K562 (cell line): ENCODE measurements around the gene ACRV1. TPM values are rescaled to one million over a fixed set of nuclear protein-coding genes. Genes with fewer than 3 reads are reported as not detected.

ENCODE experiments used
- DDX20 ChIP-seq: fragments of 450-650 bp; IDR thresholded peaks from 2 replicates; pipeline ENCODE4 v1.6.1; 2016; ENCODE audit warnings: missing genetic modification characterization, low read depth, mild to moderate bottlenecking, missing compliant biosample characterization, moderate library complexity
- FOXM1 ChIP-seq, 2 experiments: fragments of 450-650 bp in 1 of 2; sonication (generic) in 1 of 2; formaldehyde crosslinking in 1 of 2; IDR thresholded peaks; 2 replicates each; pipeline versions ENCODE4 v1.6.1 to v1.9.0; 2017 to 2022; ENCODE audit warnings: low read depth in 2 of 2, mild to moderate bottlenecking in 2 of 2, missing genetic modification reagents in 1 of 2, moderate library complexity in 1 of 2
- HLTF ChIP-seq: fragments of 450-650 bp; IDR thresholded peaks from 2 replicates; pipeline ENCODE4 v1.6.1; 2016
- JUND ChIP-seq, 2 experiments: IDR thresholded peaks; 2 replicates in 1 of 2; 3 replicates in 1 of 2; pipeline ENCODE4 v1.6.1; 2011; ENCODE audit warnings: borderline replicate concordance in 2 of 2, low read depth in 2 of 2, low read length in 2 of 2, improper control_type of control experiment in 1 of 2, missing biosample characterization in 1 of 2, missing genetic modification characterization in 1 of 2, missing genetic modification reagents in 1 of 2
- POLR3G ChIP-seq: IDR thresholded peaks from 2 replicates; pipeline ENCODE4 v1.6.1; 2011; ENCODE audit not compliant: insufficient read length, insufficient replicate concordance; ENCODE audit errors: extremely low read depth
- SMAD2 ChIP-seq: fragments of 150-350 bp; IDR thresholded peaks from 2 replicates; pipeline ENCODE4 v1.6.1; 2014; ENCODE audit warnings: low read depth, mild to moderate bottlenecking, low read length
- SMARCB1 ChIP-seq: IDR thresholded peaks from 2 replicates; pipeline ENCODE4 v1.6.1; 2011; ENCODE audit warnings: improper control_type of control experiment, low read depth; ENCODE audit not compliant: insufficient read length
- ZNF586 ChIP-seq: fragments of 450-650 bp; formaldehyde crosslinking; conservative IDR thresholded peaks from 2 replicates; pipeline ENCODE4 v1.4.0; 2020; ENCODE audit warnings: mild to moderate bottlenecking, moderate library complexity
- polyA plus RNA-seq, 8 experiments: library from polyadenylated mRNA; depleted of rRNA in 4 of 8; stranded (reverse) in 5 of 8; unstranded in 3 of 8; fragments of >200 nt; fragmentation: Nextera tagmentation in 2 of 8; fragmentation: Illumina TruSeq in 1 of 8; extraction: Ambion mirVana in 2 of 8; extraction: Trizol in 1 of 8; gene quantifications; 2 replicates each; pipeline versions ENCODE4 v1.2.1 to v1.2.3, GENCODE V29; 2011 to 2014; ENCODE audit warnings: inconsistent platforms in 1 of 8, missing spikeins in 1 of 8
- total RNA-seq, 7 experiments: library from RNA; depleted of rRNA in 6 of 7; stranded (reverse); fragments of >200 nt in 6 of 7; fragmentation: Illumina TruSeq in 2 of 7; extraction: Trizol in 2 of 7; gene quantifications; 2 replicates each; pipeline versions ENCODE4 v1.2.1 to v1.2.3, GENCODE V29; 2011 to 2021; ENCODE audit warnings: low replicate concordance in 1 of 7
- TF ChIP-seq, protein P1 (sequence below): sonication (generic); formaldehyde crosslinking; IDR thresholded peaks from 2 replicates; pipeline ENCODE4 v1.8.1; 2023; ENCODE audit warnings: missing genetic modification reagents, mild to moderate bottlenecking, borderline replicate concordance
- TF ChIP-seq, protein P2 (sequence below): sonication (generic); formaldehyde crosslinking; IDR thresholded peaks from 2 replicates; pipeline ENCODE4 v1.9.0; 2022; ENCODE audit warnings: mild to moderate bottlenecking, missing genetic modification reagents
- TF ChIP-seq, protein P3 (sequence below): fragments of 250-450 bp; sonication (Bioruptor Pico); IDR thresholded peaks from 2 replicates; pipeline ENCODE4 v1.4.0; 2020; ENCODE audit warnings: borderline replicate concordance
- TF ChIP-seq, protein P4 (sequence below): fragments of 250-450 bp; sonication (Bioruptor Pico); IDR thresholded peaks from 2 replicates; pipeline ENCODE4 v1.5.0; 2020; ENCODE audit warnings: mild to moderate bottlenecking
- TF ChIP-seq, protein P5 (sequence below): sonication (generic); formaldehyde crosslinking; IDR thresholded peaks from 2 replicates; pipeline ENCODE4 v1.8.1; 2022; ENCODE audit warnings: missing genetic modification reagents
- TF ChIP-seq, protein P6 (sequence below): fragments of 250-450 bp; sonication (Bioruptor Pico); IDR thresholded peaks from 2 replicates; pipeline ENCODE4 v1.8.0; 2022; ENCODE audit warnings: inconsistent platforms

The ACRV1 gene
- total and polyA plus RNA-seq, 9 of the 15 experiments (the other 6 are each of a cell fraction or from before 2014, with no cell fraction given) = 0.22 to 0.25 TPM; not detected in 7

DNA sequence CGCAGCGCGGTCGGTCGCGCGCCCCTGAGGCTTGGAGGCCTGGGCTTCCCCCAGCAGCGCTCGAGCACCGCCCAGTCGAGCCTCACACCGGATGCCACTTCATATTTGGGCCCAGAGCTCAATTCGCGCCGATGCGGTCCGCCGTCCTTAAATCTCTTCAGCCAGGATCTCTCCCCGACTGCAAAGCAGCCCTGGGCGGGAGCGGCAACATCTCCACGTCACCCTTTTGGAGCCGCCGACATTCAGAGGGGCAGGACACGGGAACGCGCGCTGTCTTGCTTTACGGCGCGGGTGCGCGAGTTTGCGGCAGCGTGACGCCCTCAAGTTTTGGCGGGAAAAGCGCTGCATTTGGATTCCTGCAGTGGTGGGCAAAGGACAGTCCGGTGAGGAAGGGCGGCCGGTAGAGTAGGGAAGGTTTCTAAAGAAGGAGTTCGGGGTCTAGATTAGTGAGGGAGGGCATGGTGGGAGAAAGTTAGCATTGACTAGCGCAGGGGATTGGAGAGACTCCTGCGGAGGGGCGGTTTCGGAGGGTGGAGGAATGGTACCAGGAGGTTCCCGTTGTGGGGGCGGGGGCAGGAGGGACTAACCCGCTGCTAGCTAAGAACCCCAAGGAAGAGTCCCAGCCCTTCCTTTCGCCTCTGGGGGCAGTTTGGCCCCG lies 54.9 kb downstream of the ACRV1 start (continued):
- TF ChIP-seq, protein P1, sequence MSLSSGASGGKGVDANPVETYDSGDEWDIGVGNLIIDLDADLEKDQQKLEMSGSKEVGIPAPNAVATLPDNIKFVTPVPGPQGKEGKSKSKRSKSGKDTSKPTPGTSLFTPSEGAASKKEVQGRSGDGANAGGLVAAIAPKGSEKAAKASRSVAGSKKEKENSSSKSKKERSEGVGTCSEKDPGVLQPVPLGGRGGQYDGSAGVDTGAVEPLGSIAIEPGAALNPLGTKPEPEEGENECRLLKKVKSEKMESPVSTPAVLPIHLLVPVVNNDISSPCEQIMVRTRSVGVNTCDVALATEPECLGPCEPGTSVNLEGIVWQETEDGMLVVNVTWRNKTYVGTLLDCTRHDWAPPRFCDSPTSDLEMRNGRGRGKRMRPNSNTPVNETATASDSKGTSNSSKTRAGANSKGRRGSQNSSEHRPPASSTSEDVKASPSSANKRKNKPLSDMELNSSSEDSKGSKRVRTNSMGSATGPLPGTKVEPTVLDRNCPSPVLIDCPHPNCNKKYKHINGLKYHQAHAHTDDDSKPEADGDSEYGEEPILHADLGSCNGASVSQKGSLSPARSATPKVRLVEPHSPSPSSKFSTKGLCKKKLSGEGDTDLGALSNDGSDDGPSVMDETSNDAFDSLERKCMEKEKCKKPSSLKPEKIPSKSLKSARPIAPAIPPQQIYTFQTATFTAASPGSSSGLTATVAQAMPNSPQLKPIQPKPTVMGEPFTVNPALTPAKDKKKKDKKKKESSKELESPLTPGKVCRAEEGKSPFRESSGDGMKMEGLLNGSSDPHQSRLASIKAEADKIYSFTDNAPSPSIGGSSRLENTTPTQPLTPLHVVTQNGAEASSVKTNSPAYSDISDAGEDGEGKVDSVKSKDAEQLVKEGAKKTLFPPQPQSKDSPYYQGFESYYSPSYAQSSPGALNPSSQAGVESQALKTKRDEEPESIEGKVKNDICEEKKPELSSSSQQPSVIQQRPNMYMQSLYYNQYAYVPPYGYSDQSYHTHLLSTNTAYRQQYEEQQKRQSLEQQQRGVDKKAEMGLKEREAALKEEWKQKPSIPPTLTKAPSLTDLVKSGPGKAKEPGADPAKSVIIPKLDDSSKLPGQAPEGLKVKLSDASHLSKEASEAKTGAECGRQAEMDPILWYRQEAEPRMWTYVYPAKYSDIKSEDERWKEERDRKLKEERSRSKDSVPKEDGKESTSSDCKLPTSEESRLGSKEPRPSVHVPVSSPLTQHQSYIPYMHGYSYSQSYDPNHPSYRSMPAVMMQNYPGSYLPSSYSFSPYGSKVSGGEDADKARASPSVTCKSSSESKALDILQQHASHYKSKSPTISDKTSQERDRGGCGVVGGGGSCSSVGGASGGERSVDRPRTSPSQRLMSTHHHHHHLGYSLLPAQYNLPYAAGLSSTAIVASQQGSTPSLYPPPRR (CRISPR knock-in tag) = peak; percentile 78; the same call in 1 of the 2 replicates
- TF ChIP-seq JUND (IDR thresholded peaks at IDR 0.05; ENCODE audit: borderline replicate concordance, low read depth, low read length) = peak; percentile 66
- peak; percentile 8; the same call in 1 of the 3 replicates for TF ChIP-seq JUND (tag; IDR thresholded peaks at IDR 0.05; ENCODE audit: borderline replicate concordance, low read depth, low read length)
- TF ChIP-seq POLR3G = no peak
- no peak for TF ChIP-seq SMARCB1
- peak; percentile 94; the same call in 1 of the 2 replicates for TF ChIP-seq HLTF
- TF ChIP-seq ZNF586 (CRISPR knock-in tag) = no peak
- TF ChIP-seq DDX20 = no peak
- TF ChIP-seq, protein P2, sequence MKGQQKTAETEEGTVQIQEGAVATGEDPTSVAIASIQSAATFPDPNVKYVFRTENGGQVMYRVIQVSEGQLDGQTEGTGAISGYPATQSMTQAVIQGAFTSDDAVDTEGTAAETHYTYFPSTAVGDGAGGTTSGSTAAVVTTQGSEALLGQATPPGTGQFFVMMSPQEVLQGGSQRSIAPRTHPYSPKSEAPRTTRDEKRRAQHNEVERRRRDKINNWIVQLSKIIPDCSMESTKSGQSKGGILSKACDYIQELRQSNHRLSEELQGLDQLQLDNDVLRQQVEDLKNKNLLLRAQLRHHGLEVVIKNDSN (CRISPR knock-in tag) = peak; percentile 61
- TF ChIP-seq SMAD2 = no peak
- TF ChIP-seq, protein P3, sequence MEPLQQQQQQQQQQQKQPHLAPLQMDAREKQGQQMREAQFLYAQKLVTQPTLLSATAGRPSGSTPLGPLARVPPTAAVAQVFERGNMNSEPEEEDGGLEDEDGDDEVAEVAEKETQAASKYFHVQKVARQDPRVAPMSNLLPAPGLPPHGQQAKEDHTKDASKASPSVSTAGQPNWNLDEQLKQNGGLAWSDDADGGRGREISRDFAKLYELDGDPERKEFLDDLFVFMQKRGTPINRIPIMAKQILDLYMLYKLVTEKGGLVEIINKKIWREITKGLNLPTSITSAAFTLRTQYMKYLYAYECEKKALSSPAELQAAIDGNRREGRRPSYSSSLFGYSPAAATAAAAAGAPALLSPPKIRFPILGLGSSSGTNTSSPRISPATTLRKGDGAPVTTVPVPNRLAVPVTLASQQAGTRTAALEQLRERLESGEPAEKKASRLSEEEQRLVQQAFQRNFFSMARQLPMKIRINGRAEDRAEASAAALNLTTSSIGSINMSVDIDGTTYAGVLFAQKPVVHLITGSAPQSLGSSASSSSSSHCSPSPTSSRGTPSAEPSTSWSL = no peak
- TF ChIP-seq, protein P4, sequence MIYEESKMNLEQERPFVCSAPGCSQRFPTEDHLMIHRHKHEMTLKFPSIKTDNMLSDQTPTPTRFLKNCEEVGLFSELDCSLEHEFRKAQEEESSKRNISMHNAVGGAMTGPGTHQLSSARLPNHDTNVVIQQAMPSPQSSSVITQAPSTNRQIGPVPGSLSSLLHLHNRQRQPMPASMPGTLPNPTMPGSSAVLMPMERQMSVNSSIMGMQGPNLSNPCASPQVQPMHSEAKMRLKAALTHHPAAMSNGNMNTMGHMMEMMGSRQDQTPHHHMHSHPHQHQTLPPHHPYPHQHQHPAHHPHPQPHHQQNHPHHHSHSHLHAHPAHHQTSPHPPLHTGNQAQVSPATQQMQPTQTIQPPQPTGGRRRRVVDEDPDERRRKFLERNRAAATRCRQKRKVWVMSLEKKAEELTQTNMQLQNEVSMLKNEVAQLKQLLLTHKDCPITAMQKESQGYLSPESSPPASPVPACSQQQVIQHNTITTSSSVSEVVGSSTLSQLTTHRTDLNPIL = no peak
- TF ChIP-seq, protein P5, sequence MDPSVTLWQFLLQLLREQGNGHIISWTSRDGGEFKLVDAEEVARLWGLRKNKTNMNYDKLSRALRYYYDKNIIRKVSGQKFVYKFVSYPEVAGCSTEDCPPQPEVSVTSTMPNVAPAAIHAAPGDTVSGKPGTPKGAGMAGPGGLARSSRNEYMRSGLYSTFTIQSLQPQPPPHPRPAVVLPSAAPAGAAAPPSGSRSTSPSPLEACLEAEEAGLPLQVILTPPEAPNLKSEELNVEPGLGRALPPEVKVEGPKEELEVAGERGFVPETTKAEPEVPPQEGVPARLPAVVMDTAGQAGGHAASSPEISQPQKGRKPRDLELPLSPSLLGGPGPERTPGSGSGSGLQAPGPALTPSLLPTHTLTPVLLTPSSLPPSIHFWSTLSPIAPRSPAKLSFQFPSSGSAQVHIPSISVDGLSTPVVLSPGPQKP (CRISPR knock-in tag) = no peak
- no peak for TF ChIP-seq FOXM1 (IDR thresholded peaks at IDR 0.05; ENCODE audit: low read depth)
- no peak for TF ChIP-seq FOXM1 (CRISPR knock-in tag; IDR thresholded peaks at IDR 0.05; ENCODE audit: low read depth)
- TF ChIP-seq, protein P6, sequence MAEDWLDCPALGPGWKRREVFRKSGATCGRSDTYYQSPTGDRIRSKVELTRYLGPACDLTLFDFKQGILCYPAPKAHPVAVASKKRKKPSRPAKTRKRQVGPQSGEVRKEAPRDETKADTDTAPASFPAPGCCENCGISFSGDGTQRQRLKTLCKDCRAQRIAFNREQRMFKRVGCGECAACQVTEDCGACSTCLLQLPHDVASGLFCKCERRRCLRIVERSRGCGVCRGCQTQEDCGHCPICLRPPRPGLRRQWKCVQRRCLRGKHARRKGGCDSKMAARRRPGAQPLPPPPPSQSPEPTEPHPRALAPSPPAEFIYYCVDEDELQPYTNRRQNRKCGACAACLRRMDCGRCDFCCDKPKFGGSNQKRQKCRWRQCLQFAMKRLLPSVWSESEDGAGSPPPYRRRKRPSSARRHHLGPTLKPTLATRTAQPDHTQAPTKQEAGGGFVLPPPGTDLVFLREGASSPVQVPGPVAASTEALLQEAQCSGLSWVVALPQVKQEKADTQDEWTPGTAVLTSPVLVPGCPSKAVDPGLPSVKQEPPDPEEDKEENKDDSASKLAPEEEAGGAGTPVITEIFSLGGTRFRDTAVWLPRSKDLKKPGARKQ (CRISPR knock-in tag) = no peak
